HG03103 (cell line): ENCODE measurements around the gene GAS6.

Experiments
- ATAC-seq: cut with Tn5 transposase; IDR thresholded peaks from one replicate; pipeline ENCODE4 v1.9.1; 2021; ENCODE audit warnings: low read depth; ENCODE audit not compliant: unreplicated experiment

Gene GAS6

GRCh38 chr13:113888701-113889330 is 24.9 kb upstream of the GAS6 start:
- no peak for ATAC-seq

DNA sequence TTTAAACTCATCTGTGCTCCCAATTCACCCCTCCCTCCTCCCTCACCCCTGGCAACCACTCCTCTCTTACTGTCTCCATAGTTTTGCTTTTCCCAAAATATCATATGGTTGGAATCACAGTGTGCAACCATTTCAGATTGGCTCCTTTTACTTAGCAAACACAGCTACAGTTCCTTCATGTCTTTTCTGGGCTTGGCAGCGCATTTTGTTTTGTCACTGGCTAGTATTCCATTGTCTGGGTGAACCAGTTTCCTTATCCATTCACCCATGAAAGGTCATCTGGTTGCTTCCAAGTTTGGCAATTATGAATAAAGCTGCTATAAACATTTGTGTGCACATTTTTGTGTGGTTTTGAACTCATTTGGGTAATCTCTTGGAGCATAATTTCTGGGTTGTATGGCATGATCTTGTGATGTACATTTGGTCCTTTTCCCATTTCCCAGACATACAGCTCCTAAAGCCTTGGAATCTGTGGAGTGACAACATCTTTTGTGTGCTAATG is 23.9 kb upstream of the GAS6 start:
- ATAC-seq: no peak

DNA sequence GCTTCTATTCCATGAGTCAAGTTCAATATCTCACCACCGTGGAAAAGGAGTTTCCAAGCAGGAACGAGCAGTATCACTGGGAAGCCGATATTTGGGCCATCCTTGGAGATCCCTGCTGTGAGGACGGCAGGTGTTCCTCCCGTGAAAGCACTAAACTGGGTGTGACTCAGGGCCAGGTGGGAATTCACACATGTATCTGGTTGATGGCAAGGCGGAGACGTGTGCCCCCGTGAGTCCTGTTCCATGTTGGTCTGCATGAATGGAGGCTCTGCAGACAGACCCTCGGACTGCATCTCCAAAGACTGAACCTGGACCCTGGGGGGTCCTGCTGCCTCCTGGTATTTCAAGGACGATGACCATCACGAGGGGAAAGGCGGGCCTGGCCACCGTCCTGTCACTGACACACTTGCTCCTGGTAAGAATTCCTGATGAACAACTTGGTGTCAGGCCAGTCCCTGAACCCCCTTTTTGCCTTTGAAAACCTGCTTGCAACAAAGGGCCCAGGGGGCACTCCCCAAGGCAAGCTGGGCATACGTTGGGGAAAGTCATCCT is 22.8 kb upstream of the GAS6 start:
- ATAC-seq: no peak

DNA sequence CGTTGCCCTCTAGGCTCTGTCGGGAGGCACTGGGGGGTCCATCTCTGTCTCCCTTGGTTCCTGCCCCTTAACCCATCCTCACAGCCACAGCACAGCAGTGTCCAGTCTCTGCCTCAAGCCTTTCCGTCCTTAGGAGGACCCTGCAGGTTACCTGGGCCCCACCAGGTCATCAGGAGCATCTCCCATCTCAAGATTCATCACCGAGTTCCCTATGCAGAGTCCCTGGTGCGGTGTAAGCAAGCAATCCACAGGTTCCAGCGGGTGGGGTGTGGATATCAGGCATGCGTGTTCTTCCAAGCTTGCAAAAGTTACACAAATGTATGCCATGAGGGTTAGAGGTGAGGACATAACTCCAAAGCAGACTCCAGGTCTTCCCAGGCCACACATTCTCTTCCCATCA is 20.9 kb upstream of the GAS6 start:
- ATAC-seq: no peak

DNA sequence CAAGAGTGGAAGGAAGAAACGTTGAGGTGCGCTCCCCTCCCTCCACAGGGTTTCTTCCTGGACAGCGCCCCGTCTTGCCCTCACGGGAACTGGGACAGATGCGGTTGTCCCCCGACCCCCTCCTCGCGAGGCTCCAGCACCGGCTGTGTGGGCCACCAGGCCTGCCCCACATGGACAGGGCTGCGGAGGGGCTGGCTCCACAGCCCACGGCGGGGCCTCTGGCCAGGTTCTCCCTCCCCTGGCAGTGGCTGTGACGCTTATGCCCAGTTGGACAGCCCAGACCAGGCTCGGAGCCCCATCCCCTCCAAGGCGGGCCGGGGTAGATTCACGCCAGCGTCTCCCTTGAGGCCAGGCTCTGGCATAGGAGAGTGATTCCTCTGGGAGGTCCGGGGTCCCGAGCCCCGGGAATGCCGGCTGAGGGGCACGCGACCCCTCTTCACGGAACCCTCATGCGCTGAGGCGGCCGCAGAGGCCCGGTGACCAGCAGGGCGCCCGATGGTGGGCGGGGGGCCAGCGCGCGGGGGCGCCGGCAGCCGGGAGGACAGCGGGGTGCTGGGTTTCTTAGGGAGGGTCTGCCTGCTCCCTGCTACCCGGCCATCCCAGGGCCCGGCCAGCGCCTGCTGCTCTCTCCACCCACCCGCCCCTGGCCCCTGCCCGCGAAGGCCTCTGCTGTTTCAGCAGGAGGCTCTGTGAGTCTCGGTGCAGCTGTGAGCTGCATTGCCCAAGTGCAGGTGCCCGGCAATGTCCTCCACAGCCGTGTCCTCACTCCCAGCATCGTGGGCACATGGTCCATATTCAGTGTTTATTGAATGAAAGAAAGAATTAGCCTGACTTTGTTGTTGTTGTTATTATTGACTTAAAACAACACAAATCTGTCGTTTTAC is 20.3 kb upstream of the GAS6 start:
- ATAC-seq: no peak

GRCh38 chr13:113883314-113883811 is 19.5 kb upstream of the GAS6 start:
- no peak for ATAC-seq

DNA sequence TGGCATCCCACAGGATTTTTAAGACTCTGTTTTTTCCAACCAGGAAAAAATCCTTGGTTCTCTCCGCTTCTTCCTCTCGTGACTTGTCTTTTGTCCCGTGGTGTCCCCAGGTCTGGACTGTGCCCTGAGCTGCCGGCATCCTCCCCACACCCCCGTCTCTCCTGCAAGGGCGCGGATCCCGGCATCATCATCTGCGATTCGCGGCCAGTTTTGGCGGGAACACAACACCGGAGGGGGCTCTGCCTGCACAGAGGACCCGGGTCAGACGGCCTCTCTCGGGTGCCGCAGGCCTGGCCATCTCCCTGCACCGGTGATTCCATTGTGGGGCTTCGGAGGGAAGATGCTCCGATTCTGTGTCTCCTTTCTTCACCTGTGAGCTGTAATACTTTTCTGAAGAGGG is 18.8 kb upstream of the GAS6 start:
- ATAC-seq: no peak

DNA sequence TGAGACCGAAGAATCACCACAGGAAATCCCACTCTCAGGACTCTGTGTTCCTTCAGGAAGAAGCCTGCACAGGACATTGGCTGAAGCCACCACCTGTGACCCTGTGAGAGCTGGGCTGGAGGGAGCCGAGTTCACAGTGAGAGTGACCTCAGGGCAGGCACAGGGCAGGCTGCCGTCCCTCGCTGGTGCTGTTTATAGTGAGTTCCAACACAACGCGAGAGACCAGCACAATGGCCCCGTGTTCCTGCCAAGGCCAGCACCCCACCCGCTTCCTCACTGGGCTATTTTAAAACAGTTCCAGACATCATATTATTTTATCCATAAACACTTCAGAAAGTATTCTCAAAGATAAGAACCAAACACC is 18.4 kb upstream of the GAS6 start:
- no peak for ATAC-seq

DNA sequence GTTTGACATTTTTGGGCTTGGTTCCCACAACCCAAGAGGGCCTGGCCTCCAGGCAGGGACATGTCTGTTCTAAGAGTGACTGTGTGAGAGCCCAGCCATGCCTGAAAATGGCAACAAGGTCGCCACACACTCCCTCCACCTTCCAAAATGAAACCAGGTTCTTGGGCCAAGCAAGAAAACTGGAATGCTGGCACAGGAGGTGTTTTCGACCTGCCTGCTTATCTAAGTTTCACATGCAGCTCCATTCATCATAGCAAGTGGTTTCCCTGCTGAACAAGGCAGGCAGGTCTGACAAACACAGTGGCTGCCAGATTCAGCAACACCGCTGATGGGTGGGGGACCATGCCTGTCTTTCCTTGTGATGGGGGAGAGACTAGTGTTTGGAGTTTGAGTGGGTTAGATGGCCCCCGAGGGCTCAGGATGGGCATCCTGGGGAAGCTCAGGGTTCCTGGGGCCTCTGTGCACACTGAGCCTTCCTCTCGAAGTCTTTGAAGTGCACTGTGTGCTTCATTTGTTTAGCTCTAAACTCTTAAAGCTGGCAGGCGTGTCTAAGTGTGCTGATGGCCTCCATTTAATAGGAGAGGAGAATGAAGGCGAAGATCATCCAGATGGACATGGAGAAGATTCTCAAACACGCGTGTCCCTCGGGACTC is 17.9 kb upstream of the GAS6 start:
- no peak for ATAC-seq

DNA sequence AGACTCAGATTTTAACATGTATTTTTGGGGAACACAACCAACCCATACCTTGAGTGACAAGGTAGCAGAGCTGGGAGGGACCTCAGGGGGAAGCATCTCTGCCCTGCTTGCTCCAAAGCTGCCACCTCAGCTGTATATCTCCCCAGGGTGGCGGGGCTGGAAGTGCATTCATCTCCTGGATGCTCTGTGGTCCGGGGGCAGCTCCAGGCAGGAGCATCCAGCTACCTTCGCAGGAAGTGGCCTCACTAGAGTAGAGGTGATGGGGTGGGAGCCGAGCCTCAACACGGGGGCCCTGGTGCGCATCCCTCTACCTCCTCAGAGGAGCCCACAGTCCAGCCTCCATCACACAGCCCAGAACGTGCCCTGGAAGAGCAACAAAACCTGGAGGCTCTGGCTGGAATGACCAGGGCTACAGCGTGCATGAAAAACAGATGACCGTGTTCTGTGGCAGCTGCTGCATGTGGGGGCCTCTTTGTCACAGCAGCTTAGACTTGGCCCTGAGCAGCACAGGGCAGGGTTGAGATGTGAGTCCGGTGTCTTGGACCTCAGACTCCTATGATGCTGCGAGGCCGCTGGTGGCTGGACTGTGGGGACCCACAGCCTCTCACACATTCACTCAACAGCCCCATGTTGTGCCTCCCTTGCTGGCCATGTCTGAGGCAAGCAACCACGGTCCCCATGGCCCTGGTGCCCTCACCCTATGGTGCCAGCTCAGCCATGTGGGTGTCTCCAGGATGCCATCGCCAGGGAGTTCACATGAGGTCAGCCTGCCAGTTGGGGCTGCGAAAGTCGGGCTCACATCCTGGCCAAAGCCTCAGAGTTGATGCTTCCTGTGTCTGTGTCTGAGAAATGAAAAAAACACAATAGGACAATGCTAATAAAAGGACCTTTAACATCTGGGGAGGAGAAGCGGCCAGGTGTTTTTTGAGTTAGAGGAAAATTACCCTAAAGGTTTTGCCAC is 17.1 kb upstream of the GAS6 start:
- ATAC-seq: no peak

- no peak for ATAC-seq
Observed at GRCh38 chr13:113879494-113880360, 15.9 kb upstream of the GAS6 start.

DNA sequence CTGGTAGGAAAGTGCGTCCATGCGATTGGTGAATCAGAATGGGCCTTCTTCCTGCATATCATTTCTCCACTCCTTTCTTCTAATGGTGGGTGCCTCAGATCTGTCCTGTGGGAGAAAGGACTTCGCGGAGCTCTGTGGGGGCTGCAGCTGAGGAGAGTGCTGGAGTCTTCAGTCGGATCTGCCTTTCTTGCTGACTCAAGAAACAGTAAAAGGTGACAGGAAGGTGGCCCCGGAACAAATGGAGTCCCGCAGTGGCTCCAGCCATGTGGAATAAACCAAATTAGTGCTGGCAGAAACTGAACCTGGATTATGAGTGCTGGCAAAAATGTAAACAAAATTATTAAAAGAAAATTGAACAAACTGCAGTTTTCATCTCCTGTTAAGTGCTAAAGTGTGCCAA is 15.1 kb upstream of the GAS6 start:
- no peak for ATAC-seq

DNA sequence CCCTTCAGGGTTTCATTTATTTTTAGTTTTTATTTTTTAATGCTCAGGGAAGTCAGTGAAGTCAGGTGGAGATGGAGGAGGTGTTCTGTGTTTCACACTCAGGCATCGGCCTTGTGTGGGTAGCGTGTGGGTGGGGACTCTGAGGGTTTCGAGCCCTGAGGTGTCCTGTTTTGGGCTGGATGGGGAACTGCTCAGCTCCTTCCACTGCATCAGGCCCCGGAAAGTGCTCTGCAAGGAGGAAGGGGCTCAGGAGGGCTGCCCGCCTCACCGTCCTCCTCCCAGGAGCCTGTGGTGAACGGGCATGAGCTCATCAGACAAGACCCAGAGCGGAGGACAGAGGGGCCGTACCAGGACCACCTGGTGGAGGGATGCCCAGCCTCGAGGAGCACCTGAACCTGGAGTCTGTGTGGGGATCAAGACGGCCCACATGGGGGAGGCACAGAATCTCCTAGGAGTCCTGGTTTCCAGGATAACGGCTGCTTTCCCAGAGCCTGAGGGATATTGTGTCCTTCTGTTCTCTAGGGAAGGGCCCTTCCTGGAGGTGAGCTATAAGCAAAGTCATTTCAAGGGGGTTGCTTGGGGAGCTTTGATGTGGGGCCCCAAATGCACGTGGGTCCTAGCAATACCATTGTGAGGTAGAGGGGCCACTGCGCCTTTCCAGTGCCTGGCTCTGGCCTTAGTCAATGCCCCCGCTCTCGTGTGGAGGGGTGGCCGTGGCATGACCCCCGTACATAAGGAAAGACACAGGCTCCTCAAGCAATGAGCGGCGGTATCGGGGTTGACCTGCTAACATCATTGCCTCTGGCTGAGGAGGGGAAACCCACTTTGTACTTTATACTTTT is 13.5 kb upstream of the GAS6 start:
- no peak for ATAC-seq

GRCh38 chr13:113876346-113877148 is 12.7 kb upstream of the GAS6 start:
- no peak for ATAC-seq

DNA sequence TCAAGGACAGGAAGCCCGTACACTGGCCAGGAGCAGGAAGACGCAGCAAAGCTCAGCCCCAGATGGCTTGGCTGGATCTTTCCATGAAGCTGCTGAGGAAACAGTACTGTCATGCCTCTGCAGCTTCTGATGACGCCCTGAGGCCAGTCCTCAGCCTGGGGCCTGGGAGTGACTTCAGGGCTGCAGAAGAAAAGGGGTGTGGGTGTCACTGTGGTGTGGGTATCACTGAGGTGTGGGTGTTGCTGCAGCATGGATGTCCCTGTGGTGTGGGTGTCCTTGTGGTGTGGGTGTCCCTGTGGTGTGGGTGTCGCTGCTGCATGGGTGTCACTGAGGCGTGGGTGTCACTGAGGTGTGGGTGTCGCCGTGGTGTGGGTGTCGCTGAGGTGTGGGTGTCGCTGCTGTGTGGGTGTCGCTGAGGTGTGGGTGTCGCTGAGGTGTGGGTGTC is 12.0 kb upstream of the GAS6 start:
- ATAC-seq: no peak

DNA sequence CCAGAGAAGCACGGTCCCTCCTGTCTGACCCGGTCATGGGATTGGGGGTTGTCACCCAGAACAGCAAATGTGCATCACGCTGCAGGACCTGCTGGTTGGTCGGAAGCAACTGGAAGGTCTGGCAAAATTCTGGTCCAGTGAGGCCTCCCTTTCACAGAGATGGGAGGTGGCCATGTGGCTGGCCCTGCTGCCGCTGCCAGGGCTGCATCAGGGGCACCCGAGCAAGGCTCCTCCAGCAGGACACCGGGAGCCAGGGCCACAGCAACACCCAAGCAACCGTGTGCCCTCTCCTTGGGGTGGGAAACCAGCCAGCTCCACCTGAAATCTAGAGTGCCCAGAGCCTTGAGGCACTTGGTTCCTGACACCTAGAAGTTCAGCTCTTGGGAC is 11.5 kb upstream of the GAS6 start:
- no peak for ATAC-seq
